CD4-positive, alpha-beta T cell treated with Interleukin-15 for 1 hour (primary cell): ENCODE results near the gene LRP1-AS.

Source experiments
- DNase-seq: peaks from one replicate; pipeline ENCODE4 v3.0.0-alpha.2; 2020

LRP1-AS gene

DNA sequence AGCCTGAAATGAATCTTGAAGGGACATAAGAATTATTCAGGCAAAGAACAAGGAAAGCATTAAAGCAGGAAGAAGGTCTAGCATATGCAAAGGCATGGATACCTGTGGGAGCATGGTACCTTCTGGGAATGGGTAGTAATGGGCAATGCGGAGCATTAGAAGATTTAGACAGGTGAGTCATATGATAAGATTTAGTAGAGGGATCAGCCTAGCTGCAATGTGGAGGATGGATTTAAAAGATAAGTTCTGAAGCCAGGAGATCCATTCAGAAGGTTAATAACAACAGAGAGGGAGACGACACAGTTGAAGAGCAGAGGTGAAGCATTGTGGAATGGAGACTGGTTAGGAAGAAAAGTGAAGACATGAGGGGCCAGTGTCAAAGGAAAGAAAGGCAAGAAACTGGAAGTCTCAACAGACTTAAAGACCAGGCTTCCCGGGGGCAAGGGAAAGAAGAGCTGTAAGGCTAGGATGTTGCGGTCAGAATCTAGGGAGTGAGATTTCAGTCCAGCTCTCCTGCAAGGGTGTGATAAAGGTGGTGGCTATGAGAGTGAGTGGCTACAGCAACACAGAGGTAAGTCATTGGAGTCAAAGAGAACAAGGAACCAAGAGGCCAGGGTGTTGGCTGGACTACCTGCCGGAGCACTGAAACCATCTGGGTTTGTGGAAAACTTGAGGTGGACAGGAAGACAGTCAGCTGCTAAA, 30.7 kb downstream of the LRP1-AS start:
- DNase-seq, result no peak

DNA sequence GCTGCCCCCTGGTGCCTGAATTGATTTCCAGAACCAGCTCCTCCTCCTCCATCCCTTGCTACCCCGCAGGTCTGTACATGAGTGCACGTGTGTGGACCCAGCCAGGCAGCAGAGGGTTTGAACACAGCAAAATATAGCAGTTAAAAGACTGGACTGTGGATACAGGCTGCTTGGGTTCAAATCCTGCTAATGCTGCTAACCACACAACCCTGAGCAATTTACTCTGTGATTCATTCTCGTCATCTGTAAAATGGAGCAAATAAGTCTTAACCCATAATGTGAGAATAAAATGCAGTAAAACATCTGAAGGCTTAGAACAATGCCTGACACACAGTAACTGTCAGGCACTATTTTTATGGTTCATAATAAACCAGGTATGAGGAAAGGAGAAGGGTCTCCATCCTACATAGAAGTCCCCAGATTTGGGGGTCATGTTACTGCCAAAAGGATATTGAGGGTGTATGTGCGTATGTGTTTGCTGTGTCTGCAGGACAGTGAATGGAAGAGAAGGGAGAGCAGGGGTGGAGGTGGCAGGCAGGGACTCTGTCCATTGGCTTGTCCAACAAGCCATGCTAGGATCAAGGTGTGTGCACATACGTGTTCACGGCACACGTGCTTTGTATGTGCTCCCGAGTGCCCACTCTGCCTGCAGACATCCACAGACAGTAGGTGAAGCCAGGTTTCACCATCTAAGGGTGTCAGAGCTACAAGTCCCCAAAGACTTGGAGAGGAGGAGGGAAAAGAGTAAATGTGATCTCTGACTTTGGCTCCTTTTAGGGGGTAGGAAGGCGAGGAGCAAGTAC, 34.7 kb downstream of the LRP1-AS start:
- DNase-seq, result no peak

DNA sequence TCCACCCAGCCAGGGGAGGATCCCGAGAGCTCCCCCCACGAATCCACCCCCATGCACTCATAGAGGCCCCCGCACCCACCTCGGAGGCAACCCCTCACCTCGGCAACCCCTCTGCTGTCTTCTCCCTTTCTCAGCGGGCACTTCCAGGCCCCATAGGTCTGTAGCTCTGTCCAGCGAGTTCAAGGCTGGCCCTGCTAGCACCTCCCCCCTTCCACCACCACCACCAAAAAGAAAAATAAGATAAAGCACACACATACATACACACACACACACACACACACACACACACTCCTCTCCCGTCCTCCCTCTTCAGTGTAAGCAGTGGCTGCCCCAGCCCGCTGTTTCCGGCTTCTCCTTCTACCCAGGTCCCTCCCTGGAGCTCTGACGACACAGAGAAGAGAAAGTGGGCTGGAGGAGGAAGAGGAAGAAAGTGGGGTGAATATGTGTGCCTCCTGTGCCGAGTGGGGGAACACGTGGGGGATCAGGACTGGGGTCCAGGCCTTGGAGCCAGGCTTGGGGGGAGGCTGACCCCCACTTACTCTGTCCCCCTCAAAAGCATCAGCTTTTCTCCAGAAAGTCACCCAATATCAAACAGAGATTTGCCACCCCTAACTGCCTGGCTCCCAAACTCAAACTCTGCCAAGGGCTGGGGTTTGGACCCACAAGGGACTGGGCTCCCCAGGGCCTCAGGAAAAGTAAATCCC, 36.2 kb downstream of the LRP1-AS start, which contains the start of gene STAT6:
STAT6 (minus strand) TSS at position 332 of the 704 bp plus-strand sequence. CDS start 3,084 bp downstream, outside the sequence.
- DNase-seq, result peak; percentile 93

DNA sequence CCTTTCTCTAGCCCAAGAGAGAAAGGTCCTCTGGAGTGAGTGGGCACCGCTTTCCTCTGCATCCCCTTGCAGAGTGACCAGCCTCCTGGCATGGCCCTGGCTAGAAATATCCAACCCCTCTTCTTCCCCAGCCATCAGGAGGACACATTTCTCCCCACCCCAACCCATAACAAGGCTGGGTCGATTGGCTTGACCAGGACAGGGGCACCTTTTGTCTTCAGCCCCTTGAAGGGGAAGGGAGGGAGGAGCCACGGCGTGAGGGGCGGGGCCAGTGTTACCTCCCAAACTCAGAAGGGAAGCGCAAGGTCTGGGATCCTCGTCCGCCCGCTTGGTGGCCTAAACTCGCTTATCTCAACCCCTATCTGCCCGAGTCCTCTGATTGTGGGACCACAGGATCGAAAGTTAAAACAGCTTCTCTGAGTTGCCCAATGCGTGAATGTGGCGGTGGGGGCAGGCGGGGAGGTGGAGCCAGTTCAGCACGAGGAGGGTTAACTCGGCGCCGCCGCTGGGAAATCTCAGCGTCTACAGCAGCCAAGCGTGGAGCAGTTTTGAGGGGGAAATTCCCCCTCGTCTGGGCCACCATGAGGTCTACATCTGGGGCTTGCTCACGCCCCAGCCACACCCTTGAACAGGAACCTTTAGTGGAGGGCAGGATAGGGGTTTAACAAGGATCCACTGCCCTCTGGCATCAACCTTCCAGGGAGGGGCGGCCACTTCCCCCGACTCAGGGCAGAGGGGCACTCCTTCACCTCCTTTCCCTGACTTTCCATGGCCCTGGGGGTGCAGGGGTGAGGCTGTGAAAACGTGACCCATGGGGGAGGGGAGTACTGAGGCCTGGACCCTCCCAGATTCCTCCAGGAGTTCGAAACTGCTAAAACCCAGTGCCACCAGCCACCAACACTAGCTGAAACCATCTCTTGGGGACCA, 37.1 kb downstream of the LRP1-AS start:
- DNase-seq, result peak; percentile 86

DNA sequence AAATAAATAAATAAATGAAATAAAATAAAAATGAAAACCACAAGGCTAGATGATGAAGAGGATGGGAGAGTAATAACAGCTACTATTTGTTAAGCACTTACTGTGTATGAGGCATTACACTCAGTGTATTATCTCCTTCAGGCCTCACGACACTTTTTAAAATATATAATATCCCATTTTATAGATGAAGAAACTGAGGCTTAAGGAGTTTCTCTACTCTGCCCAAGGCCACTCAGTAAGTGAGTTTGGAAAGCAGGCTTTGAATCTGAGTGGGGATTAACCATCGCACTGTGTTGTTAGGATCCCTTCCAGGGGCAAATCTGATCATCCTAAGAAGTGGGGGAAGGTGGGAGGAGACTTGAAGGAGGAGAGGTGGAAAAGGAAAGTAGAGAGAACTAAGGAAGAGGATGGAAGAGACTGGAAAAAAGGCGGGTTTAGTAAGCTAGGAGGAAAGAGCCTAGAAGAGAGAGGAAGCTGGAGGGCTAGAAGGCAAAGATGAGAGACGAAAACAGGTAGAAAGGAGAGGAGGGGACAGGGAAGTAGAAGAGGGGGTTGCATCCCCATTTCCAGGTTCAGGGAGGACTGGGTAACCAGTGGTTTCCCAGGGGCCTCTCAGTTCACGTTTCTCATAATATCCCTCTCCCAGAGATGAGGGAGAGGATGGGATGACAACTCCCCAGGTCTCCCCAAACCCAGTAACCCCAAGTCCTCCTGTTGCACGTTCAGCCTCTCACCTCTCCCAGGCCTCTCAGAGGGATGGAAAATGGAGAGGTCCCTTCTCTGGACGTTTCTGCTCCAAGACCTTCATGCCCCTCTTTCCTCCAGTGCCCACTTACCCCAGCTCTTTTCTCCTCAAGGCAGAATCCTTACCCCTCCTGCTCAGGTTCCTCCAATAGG, 38.0 kb downstream of the LRP1-AS start:
- DNase-seq, result no peak

DNA sequence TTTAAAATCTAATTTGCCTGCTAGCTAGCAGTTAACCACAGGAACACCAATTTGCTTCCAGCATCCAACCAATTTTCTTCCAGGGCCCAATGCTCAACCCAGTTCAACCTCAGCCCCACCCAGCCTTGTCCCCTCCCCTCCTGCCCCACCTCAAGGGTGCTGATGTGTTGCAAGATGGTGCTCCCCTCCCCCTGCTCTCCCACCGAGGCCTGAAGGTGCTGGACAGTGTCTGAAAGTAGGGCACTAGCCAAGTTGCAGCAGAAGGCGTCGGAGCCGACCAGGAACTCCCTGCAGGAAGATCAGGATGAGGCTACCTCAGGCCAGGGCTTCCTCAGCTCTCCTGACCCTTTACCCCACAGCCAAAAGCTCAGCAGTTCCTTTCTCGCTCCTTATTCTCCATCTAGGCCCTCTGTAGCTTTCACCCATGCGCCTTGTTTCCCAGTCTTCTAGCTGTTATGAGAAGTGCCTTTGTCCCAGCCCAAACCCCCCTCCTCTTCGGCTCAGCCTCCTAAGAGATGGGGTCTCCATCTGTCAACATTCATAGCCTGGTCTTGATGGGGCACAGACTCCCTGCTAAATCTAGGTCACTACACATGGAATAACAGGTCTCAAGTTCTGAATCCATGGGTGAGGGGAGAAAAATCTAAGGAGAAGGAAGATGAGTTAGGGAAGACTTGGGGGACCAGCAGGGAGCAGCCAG, 39.8 kb downstream of the LRP1-AS start:
- DNase-seq, result no peak

DNA sequence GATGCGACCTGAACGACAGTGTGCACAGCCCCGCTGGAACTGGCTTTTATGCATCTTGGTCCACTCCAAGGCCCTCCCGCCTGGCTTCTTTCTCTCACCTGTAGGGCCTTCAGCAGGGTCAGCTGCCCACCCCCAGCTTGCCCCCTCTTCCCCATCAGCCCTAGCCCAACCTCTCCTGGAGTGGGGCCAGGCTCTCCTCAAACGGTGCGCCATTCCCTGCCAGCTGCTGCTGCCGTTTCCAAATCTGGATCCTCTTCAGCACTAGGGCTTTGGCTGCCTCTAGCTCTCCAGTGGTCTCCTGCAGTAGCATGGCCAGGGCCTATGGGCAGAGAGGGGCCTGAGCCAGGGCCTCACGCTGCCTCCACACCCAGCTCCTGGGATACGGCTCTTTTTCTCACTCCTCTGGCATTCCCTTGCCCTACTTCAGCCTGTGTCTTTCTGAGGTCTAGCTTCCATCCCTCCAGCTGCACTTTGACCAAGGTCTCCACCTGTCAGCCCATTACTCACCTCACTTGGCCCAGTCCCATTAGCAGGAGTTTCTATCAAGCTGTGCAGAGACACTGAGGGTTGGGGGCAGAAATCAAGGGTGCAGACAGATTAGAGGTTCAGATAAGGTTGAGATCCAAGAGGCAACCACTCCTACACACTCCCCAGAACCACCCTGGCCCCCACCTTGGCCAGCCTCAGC, 41.3 kb downstream of the LRP1-AS start:
- no peak for DNase-seq

DNA sequence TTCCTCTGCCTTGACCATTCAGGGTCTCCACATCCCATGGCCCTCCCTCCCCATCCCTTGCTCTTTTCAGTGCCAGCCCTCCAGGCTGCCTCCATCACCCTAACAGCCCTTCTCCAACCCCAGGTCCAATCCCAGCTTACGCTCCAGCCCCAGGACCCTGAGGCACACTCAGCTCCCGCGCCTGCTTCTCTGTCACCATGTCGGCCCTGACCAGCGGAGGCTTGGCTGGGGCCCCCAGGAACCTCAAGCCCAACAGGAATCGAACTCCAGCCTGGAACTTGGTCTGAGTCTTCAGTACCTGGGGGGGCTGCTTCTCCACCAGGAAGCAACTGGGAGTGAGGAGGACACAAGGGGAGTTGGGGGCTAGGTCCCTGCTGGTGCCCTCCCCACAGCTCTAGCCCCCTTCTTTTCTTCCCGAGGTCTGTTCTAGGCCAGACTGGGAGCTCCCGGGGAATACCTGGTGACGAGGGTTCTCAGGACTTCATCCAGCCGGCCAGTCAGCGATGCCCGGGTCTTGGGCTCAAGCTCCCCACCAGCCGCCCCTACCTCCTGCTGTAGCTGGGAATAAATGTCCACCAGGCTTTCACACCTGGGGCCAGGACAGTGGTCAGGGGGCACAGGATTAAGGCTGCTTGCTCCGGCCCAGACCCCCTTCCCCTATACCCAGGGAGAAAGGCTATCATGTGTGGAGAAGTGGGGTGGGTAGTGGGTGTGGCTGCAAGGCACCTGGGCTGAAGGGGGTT, 42.2 kb downstream of the LRP1-AS start:
- DNase-seq, result no peak

DNA sequence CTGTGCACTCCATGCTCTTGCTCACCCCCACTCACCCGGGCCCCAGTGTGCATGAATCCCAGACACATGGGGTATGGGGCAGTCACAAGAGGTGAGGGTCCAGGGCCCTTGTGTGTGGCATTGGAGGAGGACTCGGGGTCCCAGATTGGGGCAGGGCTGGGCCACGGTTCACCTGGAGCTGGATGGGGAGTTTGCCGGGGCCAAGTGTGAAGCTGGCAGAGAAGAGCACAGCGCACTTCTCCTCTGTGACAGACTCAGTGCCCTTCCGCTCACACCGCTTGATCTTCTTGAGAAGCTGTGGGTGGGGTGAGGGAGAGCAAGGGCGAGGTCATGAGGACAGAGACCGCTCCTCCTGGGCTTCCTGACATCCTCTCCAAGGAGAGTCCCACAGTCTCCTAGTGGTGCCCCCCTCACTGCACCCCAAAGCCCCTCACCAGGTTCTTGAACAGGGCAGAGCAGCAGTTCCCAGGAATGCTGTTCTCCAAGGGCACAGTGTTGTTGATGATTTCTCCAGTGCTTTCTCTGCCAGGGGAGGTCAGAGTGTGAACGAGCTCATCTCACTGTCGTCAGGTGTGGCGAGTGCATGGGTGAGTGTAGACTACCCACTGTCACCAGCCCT, 43.0 kb downstream of the LRP1-AS start:
- no peak for DNase-seq

DNA sequence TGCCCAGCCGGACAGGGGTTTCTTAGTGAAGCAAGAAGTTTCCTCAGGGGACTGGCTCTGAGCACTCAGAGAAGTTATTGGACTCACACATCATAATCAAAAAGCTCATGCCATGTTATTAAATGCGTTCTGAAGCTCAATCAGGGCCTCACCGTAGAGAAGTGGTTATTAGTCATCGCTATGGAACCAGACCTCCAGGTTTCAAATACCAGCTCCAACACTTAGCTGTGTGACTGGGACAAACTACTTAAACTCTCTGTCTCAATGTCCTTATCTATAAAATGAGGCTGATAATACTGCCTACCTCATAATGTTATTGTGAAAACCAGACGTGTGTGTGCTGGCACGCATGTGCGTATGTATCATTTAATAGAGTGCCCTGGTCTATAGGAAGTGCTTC, 43.6 kb downstream of the LRP1-AS start:
- DNase-seq, result no peak

DNA sequence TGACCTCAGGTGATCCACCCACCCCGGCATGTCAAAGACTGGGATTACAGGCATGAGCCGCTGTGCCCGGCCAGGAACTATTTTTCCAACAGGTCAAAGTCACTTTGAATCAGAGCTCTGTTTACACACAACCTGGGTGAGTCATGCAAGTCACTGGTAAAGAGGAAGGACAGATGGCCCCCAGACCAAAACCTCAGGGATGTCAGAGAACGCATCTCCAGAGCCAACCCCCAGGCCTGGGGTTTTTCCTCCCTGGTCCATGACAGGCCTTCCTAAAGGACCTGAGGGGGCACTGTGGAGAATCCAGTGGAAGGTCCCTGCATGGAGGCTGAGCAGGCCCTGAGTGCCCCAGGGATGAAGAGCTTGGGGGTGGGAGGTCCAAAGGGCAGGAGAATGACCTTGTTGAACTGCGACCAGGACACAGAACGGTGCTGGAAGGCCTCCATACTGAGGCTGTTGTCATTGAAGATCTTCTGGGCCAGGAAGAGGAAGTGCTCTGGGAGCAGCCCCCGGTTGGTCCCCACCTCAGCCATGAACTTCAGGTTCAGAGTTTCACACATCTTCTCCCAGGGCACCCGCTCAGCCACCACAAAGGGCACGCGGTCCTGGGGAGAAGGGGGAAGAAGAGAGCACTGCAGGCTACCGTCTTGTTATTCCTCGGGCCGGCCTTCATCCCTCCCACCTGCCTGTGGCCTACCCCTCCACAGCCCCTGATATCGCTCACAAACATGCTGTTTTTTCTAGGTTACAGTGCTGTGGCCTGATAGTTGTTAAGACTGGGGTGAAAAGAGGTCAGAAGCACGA, 45.3 kb downstream of the LRP1-AS start:
- DNase-seq, result no peak

DNA sequence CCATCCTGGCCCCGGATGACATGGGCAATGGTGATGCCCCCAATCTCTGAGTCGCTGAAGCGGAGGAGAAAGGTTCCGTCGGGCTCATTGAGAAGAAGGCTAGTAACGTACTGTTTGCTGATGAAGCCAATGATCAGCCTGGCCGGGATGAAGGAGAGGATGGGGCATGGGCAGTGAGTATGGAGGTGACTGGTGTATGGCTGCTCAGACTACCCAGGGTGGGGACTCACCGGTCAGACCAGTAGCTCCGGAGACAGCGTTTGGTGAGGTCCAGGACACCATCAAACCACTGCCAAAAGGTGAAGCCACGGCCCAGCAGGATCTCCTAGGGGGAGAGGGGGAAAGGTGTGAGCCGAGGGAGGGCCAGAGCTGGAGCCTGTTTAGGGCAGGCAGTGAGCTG, 47.7 kb downstream of the LRP1-AS start:
- no peak for DNase-seq

DNA sequence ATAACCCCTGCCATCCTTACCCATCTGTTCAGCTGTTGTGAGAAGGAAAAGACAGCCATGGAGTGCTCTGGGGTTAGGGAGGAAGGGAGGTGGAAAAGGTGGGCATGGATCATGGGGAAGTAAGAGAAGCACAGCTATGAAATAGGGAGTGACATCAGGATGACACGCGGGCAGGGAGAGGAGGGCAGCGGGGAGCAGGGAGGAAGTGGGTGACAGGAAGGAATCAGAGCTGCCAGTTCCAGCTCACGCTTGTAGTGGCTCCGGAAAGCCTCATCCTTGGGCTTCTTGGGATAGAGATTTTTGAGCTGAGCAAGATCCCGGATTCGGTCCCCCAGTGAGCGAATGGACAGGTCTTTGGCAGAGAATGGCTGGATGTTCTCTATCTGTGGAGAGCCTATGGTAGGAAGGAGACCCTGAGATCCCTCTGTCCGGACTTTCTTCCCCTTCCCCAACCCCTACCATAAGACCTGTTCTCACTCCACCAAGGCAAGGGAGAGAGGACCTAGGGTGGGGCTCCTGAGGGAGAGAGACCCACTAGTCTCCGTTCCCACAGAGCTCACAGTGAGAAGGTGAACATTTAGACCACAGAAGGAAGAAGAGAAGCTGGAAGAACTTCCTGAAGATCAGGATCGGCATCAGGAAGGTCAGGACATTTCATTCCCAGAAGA, 48.2 kb downstream of the LRP1-AS start:
- DNase-seq, result no peak

DNA sequence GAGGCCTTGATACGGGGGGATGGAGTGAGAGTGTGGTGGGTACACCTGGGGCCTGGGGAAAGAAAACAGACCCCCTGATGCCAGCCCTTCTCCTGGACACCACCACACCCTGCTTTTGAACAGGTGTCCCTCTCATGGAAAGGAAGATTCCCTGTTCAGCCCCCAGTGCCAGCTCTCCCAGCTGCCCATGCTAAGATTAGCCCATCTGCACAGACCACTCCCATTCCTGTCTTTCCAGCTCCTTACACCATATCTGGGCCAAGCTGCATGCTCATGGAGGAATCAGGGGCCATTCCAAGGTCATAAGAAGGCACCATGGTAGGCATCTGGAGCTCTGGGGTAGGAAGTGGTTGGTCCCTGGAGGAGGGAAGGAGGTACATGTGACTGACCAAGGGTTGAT, 48.9 kb downstream of the LRP1-AS start:
- no peak for DNase-seq

DNA sequence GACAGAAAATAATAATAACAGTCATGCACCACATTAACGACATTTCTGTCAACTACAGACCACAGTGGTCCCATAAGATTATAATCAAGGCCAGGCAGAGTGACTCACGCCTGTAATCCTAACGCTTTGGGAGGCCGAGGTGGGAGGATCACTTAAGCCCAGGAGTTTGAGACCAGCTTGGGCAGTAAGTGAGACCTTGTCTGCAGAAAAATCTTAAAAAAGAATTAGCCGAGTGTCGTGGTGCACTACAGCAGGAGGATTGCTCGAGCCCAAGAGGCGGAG, 49.9 kb downstream of the LRP1-AS start:
- no peak for DNase-seq

DNA sequence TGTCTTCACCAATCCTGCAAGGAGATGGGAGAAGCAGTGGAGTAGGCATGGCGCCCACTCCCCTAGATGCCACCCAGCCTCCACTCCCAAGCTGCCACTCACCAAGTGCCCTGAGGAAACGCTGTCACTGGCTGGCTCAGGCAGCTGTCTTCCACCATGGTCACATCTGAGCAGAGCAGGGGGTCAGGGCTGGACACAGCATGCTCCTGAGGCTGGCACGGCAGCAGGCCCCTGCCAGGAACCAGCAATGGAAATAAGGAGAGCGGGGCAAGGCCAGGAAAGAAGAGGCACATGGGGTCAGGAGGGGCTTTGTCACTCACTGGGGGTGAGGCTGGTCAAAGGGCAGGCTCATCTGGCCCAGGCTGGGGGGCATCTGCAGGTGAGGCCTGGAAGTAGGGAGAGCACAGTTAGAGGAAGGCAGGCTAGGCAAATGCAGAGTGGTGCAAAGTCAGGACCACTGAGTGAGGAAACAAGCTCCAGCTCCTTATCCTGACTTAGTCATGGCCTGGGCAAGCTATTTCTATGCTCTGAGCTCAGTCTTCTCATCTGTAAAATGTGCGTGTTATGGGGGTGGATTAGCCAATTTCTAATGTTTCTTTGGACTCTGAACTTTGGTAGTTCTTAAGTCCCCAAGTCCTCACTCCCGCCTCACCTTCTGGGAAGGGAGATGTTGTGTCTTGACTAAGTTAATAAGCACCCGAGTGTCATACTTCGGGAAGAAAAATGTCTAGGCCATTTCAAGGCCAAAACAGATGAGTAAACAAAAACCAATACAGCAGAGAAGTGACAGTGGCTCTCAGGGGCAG, 50.5 kb downstream of the LRP1-AS start:
- DNase-seq, result no peak

DNA sequence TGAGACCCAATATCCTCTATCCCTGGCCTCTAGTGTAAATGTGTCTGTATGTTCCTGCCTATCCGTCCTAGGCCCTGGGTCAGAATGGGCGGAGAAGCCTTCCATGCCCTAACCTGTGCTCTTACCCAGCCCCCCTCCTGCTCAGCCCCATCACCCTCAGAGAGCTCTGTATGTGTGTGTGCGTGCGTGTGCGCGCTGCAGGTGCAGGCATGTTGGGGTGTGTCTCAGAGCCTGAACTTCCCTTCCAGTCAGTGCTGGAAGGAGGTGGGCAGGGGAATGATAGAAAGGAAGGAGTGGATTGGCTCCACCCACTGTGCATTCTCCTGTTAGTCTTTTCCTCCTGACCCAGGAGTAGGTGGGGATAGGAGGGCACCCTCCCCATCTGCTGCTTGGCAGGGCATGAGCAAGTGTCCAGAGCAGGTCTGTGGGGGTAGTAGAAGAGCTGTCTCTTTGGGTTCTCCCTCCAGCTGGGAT, 51.3 kb downstream of the LRP1-AS start:
- DNase-seq, result no peak
